ENCODE data around the gene MZB1.

DNA sequence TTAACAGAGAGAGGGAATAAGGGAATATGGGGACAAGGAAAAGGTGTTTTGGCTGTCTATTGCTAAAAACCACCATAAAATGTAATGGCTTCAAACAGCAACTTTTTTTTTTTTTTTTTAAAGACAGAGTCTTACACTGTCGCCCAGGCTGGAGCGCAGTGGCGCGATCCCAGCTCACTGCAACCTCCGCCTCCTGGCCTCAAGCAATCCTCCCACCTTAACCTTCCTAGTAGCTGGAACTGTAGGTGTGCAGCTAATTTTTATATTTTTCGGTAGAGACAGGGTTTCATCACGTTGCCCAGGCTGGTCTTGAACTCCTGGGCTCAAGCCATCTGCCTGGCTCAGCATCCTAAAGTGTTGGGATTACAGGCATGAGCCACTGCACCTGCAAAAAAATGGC is 18.5 kb upstream of the MZB1 start:
- no peak for TF ChIP-seq SRF (IDR thresholded peaks at IDR 0.05; ENCODE audit: low read depth, low read length)
- no peak for TF ChIP-seq SP2 (IDR thresholded peaks at IDR 0.05; ENCODE audit: low read length)
- TF ChIP-seq, protein P1, sequence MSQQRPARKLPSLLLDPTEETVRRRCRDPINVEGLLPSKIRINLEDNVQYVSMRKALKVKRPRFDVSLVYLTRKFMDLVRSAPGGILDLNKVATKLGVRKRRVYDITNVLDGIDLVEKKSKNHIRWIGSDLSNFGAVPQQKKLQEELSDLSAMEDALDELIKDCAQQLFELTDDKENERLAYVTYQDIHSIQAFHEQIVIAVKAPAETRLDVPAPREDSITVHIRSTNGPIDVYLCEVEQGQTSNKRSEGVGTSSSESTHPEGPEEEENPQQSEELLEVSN (IDR thresholded peaks at IDR 0.05) = no peak
- TF ChIP-seq RAD21 (IDR thresholded peaks at IDR 0.05 in 1 of 2, conservative IDR thresholded peaks at IDR 0.05 in 1 of 2; ENCODE audit: low read depth in 2 of 2, low read length in 2 of 2) = no peak
- TF ChIP-seq, protein P2, sequence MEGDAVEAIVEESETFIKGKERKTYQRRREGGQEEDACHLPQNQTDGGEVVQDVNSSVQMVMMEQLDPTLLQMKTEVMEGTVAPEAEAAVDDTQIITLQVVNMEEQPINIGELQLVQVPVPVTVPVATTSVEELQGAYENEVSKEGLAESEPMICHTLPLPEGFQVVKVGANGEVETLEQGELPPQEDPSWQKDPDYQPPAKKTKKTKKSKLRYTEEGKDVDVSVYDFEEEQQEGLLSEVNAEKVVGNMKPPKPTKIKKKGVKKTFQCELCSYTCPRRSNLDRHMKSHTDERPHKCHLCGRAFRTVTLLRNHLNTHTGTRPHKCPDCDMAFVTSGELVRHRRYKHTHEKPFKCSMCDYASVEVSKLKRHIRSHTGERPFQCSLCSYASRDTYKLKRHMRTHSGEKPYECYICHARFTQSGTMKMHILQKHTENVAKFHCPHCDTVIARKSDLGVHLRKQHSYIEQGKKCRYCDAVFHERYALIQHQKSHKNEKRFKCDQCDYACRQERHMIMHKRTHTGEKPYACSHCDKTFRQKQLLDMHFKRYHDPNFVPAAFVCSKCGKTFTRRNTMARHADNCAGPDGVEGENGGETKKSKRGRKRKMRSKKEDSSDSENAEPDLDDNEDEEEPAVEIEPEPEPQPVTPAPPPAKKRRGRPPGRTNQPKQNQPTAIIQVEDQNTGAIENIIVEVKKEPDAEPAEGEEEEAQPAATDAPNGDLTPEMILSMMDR (IDR thresholded peaks at IDR 0.05; ENCODE audit: control extremely low read depth in 1 of 3, insufficient read depth in 1 of 3, low read depth in 1 of 3, low read length in 3 of 3) = no peak
- TF ChIP-seq EZH2 (IDR thresholded peaks at IDR 0.05; ENCODE audit: low read depth, low read length, severe bottlenecking) = no peak
- no peak for TF ChIP-seq TBP (IDR thresholded peaks at IDR 0.05; ENCODE audit: low read depth, low read length)
- no peak for TF ChIP-seq POLR2AphosphoS5 (IDR thresholded peaks at IDR 0.05; ENCODE audit: low read depth, low read length)
- TF ChIP-seq TCF12 (IDR thresholded peaks at IDR 0.05; ENCODE audit: low read depth, low read length) = no peak
- no peak for TF ChIP-seq CEBPB (IDR thresholded peaks at IDR 0.05; ENCODE audit: low read depth, low read length)
- no peak for TF ChIP-seq RNF2 (IDR thresholded peaks at IDR 0.05; ENCODE audit: borderline replicate concordance, low read depth, low read length, missing control alignments, poor library complexity, severe bottlenecking)
- no peak for TF ChIP-seq JUND (IDR thresholded peaks at IDR 0.05; ENCODE audit: low read length)
- no peak for TF ChIP-seq KDM1A (IDR thresholded peaks at IDR 0.05; ENCODE audit: borderline replicate concordance, low read length)
- TF ChIP-seq POLR2A (IDR thresholded peaks at IDR 0.05; ENCODE audit: control extremely low read depth in 1 of 2, low read depth in 2 of 2, low read length in 2 of 2) = no peak
